Hepatocyte (in vitro differentiated cells): ENCODE results near the gene HIGD1C.

Experiments
- CTCF ChIP-seq: fragments of 200-600 bp; sonication (generic); IDR thresholded peaks from 2 replicates; pipeline ENCODE4 v1.5.1; 2016; ENCODE audit warnings: antibody characterized with exemption, mild to moderate bottlenecking; ENCODE audit not compliant: poor library complexity
- EZH2 ChIP-seq: fragments of 200-600 bp; sonication (generic); IDR thresholded peaks from 2 replicates; pipeline ENCODE4 v1.6.1; 2016; ENCODE audit warnings: antibody characterized with exemption, mild to moderate bottlenecking, borderline replicate concordance

- no peak for TF ChIP-seq CTCF
- no peak for TF ChIP-seq EZH2
Observed at GRCh38 chr12:50980545-50980944, 28.2 kb downstream of the HIGD1C start.
